HG03378 (cell line): ENCODE results near the gene VEGFB.
A peak's percentile ranks its signal among the peaks of the same experiment; 100 is the strongest.

Experiments used
- ATAC-seq: cut with Tn5 transposase; IDR thresholded peaks from one replicate; pipeline ENCODE4 v1.9.1; 2021; ENCODE audit warnings: mild to moderate bottlenecking, moderate library complexity; ENCODE audit not compliant: unreplicated experiment

VEGFB gene

GRCh38 chr11:64230171-64230984, 4.0 kb upstream of the VEGFB start, which contains the start of gene DNAJC4:
Gene DNAJC4, plus strand, starts transcription at chr11:64230548. Its CDS starts 307 bp downstream, at chr11:64230855.
- ATAC-seq, result no peak

- no peak for ATAC-seq
Measured at GRCh38 chr11:64230985-64231365, 3.4 kb upstream of the VEGFB start.

GRCh38 chr11:64231546-64231945, 2.8 kb upstream of the VEGFB start:
- no peak for ATAC-seq

- ATAC-seq, result no peak
Measured at GRCh38 chr11:64232182-64232966, 2.0 kb upstream of the VEGFB start.

- no peak for ATAC-seq
Measured at GRCh38 chr11:64232967-64233315, 1.4 kb upstream of the VEGFB start.

- ATAC-seq, result no peak
Measured at GRCh38 chr11:64234647-64235379, 429 bp downstream of the VEGFB start.

GRCh38 chr11:64235437-64236161, 1.2 kb downstream of the VEGFB start:
- no peak for ATAC-seq

- no peak for ATAC-seq
Measured at GRCh38 chr11:64237484-64237951, 3.1 kb downstream of the VEGFB start.

GRCh38 chr11:64238076-64238475, 3.7 kb downstream of the VEGFB start:
- ATAC-seq, result no peak

- ATAC-seq, result no peak
Measured at GRCh38 chr11:64238999-64239398, 4.6 kb downstream of the VEGFB start.

GRCh38 chr11:64239662-64240434, 5.5 kb downstream of the VEGFB start:
- ATAC-seq, result peak; percentile 8

GRCh38 chr11:64240435-64241240, 6.3 kb downstream of the VEGFB start, which contains the start of gene FKBP2:
Gene FKBP2, plus strand, starts transcription at chr11:64241095. Its CDS starts 1,293 bp downstream, at chr11:64242388.
- ATAC-seq, result peak; percentile 38

- ATAC-seq, result peak; percentile 51
Measured at GRCh38 chr11:64241241-64241490, 6.8 kb downstream of the VEGFB start.

- peak; percentile 5 for ATAC-seq
Measured at GRCh38 chr11:64241491-64242374, 7.3 kb downstream of the VEGFB start.

- no peak for ATAC-seq
Measured at GRCh38 chr11:64243236-64243854, 9.0 kb downstream of the VEGFB start.

GRCh38 chr11:64244107-64244506, 9.7 kb downstream of the VEGFB start:
- ATAC-seq, result no peak

- no peak for ATAC-seq
Measured at GRCh38 chr11:64244966-64245365, 10.6 kb downstream of the VEGFB start.

GRCh38 chr11:64245401-64245796, 11.0 kb downstream of the VEGFB start:
- no peak for ATAC-seq
